AG09319 (cell line): ENCODE measurements around the gene ACBD7.

Experiments used
- DNase-seq: peaks from one replicate; pipeline ENCODE4 v3.0.0-alpha.2; 2010; ENCODE audit warnings: low read depth; ENCODE audit errors: extremely low read depth
- CTCF ChIP-seq: IDR thresholded peaks from 2 replicates; pipeline ENCODE4 v1.5.1; 2011; ENCODE audit warnings: low read depth, mild to moderate bottlenecking, inconsistent platforms, low read length, moderate library complexity

ACBD7 gene

GRCh38 chr10:15088428-15089261 is at the start of gene ACBD7:
ACBD7 (minus strand) TSS chr10:15088776; CDS start chr10:15088728, 48 bp downstream.
- no peak; the same call in 1 of the 2 replicates for TF ChIP-seq CTCF
- DNase-seq = no peak

GRCh38 chr10:15137636-15138035 is 49.1 kb upstream of the ACBD7 start:
- no peak for TF ChIP-seq CTCF
- DNase-seq = no peak

GRCh38 chr10:15137036-15137359 is 48.4 kb upstream of the ACBD7 start:
- no peak for DNase-seq
- TF ChIP-seq CTCF = no peak

- DNase-seq = no peak
- TF ChIP-seq CTCF = no peak
Observed at GRCh38 chr10:15136129-15137035, 47.8 kb upstream of the ACBD7 start.

GRCh38 chr10:15131330-15131729 is 42.8 kb upstream of the ACBD7 start:
- TF ChIP-seq CTCF = no peak

GRCh38 chr10:15124908-15125307 is 36.3 kb upstream of the ACBD7 start:
- no peak for TF ChIP-seq CTCF
- no peak for DNase-seq

More at GRCh38 chr10:15131330-15131729, 42.8 kb upstream of the ACBD7 start:
- no peak for DNase-seq

- TF ChIP-seq CTCF = no peak
- no peak for DNase-seq
Observed at GRCh38 chr10:15124190-15124589, 35.6 kb upstream of the ACBD7 start.
